OCI-LY3 (cell line): ENCODE results near the gene PRDM16.

Experiments used
- H2AFZ ChIP-seq: fragments of 200-600, 300-600 bp; shearing (Covaris generic); 2 replicates; pipeline ENCODE4 v1.6.0; 2014; ENCODE audit warnings: antibody characterized with exemption, low read depth, low read length
- H3K27ac ChIP-seq: fragments of 200-600, 300-600 bp; sonication (generic); 2 replicates; pipeline ENCODE4 v1.5.1; 2014; ENCODE audit warnings: mild to moderate bottlenecking, low read length, moderate library complexity, mixed read lengths
- H3K27me3 ChIP-seq: fragments of 200-600, 300-600 bp; sonication (generic); 2 replicates; pipeline ENCODE4 v1.6.1; 2014; ENCODE audit warnings: low read depth, low read length, mixed read lengths
- H3K36me3 ChIP-seq: fragments of 200-600, 300-600 bp; sonication (generic); replicated peaks from 2 replicates; pipeline ENCODE3; 2014; ENCODE audit warnings: low read depth, low read length, mixed read lengths
- H3K4me1 ChIP-seq: fragments of 300-600, 200-600 bp; sonication (generic); 2 replicates; pipeline ENCODE4 v1.6.1; 2014; ENCODE audit warnings: low read length, mixed read lengths
- H3K4me2 ChIP-seq: fragments of 200-600, 300-600 bp; sonication (generic); 2 replicates; pipeline ENCODE4 v1.6.1; 2014; ENCODE audit warnings: low read length, mixed read lengths
- H3K4me3 ChIP-seq: fragments of 300-600, 200-600 bp; sonication (generic); 2 replicates; pipeline ENCODE4 v1.5.1; 2014; ENCODE audit warnings: antibody characterized with exemption, mild to moderate bottlenecking, low read length, moderate library complexity
- H3K79me2 ChIP-seq: fragments of 300-600, 200-600 bp; shearing (Covaris generic); 2 replicates; pipeline ENCODE4 v1.6.1; 2014; ENCODE audit warnings: mild to moderate bottlenecking, low read length, mixed read lengths
- H3K9ac ChIP-seq: fragments of 300-600, 200-600 bp; shearing (Covaris generic); 2 replicates; pipeline ENCODE4 v1.6.0; 2014; ENCODE audit warnings: mild to moderate bottlenecking, low read length, moderate library complexity
- H3K9me3 ChIP-seq: fragments of 200-600, 300-600 bp; shearing (Covaris generic); 2 replicates; pipeline ENCODE4 v1.6.1; 2014; ENCODE audit warnings: low read length, mixed read lengths; ENCODE audit not compliant: insufficient read depth
- H4K20me1 ChIP-seq: fragments of 200-600, 300-600 bp; sonication (generic); 2 replicates; pipeline ENCODE4 v1.6.1; 2016; ENCODE audit warnings: low read length, mixed read lengths; ENCODE audit not compliant: insufficient read depth
- EZH2phosphoT487 ChIP-seq: fragments of 200-600 bp; shearing (Covaris generic); IDR thresholded peaks from 2 replicates; pipeline ENCODE4 v1.6.1; 2018; ENCODE audit warnings: antibody characterized with exemption, mixed run types, low read depth
- TF ChIP-seq, protein P1 (sequence below): fragments of 200-600, 300-600 bp; sonication (generic); IDR thresholded peaks from 2 replicates; pipeline ENCODE4 v1.5.1; 2014; ENCODE audit warnings: antibody characterized with exemption, low read length, low read depth

The PRDM16 gene

DNA sequence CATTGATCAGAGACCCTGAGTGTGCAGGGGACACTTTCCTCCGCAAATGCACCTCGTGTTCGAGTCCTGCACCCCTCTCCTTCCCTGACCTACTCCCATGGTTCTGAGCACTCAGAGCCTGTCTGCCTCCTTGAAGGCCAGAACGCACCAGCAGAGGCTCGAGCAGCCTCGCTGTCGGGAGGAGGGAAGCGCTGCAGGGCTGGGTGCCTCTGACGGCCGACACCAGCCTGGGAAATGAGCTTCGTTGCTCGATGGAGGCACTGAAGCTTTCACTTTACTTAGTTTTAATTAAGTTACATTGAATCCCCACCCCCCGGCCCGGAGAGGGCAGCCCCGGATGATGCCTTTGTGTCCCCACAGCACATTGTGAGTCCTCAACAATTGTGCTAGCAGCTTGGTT is 229.2 kb downstream of the PRDM16 start:
- Histone ChIP-seq H3K36me3 (no peaks in the 10 kb centered on the region), H2AFZ (no peak overlapping the region), H3K27me3 (no peaks in the 10 kb centered on the region), H3K9ac (no peak overlapping the region), H3K79me2 (no peaks in the 10 kb centered on the region), H3K9me3 (no peaks in the 10 kb centered on the region), H4K20me1 (no peaks in the 10 kb centered on the region), H3K4me2 (no peak overlapping the region), H3K4me3 (no peak overlapping the region), H3K4me1 (no peaks in the 10 kb centered on the region), H3K27ac (no peak overlapping the region)
- TF ChIP-seq, protein P1, sequence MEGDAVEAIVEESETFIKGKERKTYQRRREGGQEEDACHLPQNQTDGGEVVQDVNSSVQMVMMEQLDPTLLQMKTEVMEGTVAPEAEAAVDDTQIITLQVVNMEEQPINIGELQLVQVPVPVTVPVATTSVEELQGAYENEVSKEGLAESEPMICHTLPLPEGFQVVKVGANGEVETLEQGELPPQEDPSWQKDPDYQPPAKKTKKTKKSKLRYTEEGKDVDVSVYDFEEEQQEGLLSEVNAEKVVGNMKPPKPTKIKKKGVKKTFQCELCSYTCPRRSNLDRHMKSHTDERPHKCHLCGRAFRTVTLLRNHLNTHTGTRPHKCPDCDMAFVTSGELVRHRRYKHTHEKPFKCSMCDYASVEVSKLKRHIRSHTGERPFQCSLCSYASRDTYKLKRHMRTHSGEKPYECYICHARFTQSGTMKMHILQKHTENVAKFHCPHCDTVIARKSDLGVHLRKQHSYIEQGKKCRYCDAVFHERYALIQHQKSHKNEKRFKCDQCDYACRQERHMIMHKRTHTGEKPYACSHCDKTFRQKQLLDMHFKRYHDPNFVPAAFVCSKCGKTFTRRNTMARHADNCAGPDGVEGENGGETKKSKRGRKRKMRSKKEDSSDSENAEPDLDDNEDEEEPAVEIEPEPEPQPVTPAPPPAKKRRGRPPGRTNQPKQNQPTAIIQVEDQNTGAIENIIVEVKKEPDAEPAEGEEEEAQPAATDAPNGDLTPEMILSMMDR, result no peak
- no peak for TF ChIP-seq EZH2phosphoT487

DNA sequence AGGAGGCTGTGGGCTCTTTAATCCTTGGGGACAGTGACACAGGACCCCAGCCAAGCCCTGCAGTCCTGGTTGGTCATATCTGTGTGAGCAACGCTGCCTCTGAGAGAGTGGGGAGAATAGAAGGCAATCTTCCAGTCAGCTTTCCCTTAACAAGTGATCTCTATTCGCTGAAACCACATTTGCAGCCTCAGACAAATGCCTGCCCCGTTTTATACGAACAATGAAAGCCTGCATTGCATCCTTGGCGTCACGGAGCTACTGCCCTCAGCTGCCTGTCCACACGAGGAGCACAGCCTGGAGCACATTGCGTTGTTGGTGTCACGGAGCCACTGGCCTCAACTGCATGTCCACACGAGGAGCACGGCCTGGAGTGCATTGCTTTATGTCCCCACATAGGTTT is 235.2 kb downstream of the PRDM16 start:
- H3K9me3 ChIP-seq, result no peaks in the 10 kb centered on the region
- no peak overlapping the region for H3K4me3 ChIP-seq
- no peak overlapping the region for H3K9ac ChIP-seq
- H3K27me3 ChIP-seq, result no peaks in the 10 kb centered on the region
- H4K20me1 ChIP-seq, result no peaks in the 10 kb centered on the region
- TF ChIP-seq, protein P1, result no peak
- TF ChIP-seq EZH2phosphoT487, result no peak
- no peak overlapping the region for H2AFZ ChIP-seq
- no peaks in the 10 kb centered on the region for H3K36me3 ChIP-seq
- H3K27ac ChIP-seq, result no peak overlapping the region
- no peak overlapping the region for H3K4me2 ChIP-seq
- no peaks in the 10 kb centered on the region for H3K79me2 ChIP-seq
- no peaks in the 10 kb centered on the region for H3K4me1 ChIP-seq

DNA sequence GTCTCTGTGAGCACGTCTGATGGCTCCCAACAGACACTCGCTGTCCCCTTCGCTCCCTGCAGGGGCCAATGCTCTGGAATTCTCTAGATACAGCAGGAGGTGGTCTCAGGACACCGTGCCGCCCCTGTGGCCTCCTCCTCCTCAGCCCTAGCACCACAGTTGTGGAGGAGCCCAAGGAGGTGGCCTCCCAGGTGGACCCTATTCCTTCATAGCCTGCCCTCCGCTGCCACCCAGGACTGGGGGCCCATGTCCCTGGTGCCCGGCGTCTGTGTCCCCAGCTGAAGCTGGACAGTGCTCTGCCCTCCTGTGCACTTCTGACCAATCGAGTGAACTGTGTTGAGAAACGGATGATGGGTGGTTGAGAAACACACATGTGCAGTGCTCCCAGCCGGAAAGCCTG is 235.7 kb downstream of the PRDM16 start:
- Histone ChIP-seq H2AFZ (no peak overlapping the region), H3K9me3 (no peaks in the 10 kb centered on the region), H4K20me1 (no peaks in the 10 kb centered on the region), H3K4me2 (no peak overlapping the region), H3K36me3 (no peaks in the 10 kb centered on the region), H3K27ac (no peak overlapping the region), H3K27me3 (no peaks in the 10 kb centered on the region), H3K4me1 (no peaks in the 10 kb centered on the region), H3K79me2 (no peaks in the 10 kb centered on the region), H3K9ac (no peak overlapping the region), H3K4me3 (no peak overlapping the region)
- no peak for TF ChIP-seq EZH2phosphoT487
- TF ChIP-seq, protein P1, result no peak

DNA sequence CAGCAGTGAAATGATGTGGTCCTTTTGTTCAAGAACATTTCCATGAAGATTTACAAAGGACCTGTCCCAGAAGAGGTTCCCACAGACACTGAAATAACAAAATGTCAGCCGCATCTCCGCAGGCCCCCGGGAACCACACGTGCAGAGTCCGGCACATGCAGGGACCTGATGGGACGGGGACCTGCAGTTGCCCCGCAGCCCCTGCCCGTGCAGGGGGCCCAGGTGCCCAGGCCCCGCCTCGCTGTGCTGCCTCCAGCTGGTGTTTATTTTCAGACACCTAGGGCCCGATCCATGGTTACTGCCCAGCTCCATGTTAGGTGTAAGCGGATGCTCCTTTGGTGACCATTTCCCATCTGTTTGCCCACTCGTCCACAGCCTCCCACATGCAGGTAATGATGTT is 236.2 kb downstream of the PRDM16 start:
- no peaks in the 10 kb centered on the region for H3K9me3 ChIP-seq
- H3K36me3 ChIP-seq, result no peaks in the 10 kb centered on the region
- H4K20me1 ChIP-seq, result no peaks in the 10 kb centered on the region
- no peak for TF ChIP-seq EZH2phosphoT487
- TF ChIP-seq, protein P1, result no peak
- no peak overlapping the region for H3K4me2 ChIP-seq
- no peak overlapping the region for H3K9ac ChIP-seq
- H3K27ac ChIP-seq, result no peak overlapping the region
- no peak overlapping the region for H2AFZ ChIP-seq
- H3K79me2 ChIP-seq, result no peaks in the 10 kb centered on the region
- H3K4me3 ChIP-seq, result no peak overlapping the region
- H3K4me1 ChIP-seq, result no peaks in the 10 kb centered on the region
- no peaks in the 10 kb centered on the region for H3K27me3 ChIP-seq
